GM23338 (cell line): ENCODE data around the gene MT1H. TPM values are rescaled to one million over a fixed set of nuclear protein-coding genes. Genes with fewer than 3 reads are reported as not detected.

ENCODE experiments used
- ATAC-seq: fragments of 200-7000 bp; cut with Tn5 transposase; 3 replicates; pipeline ENCODE4 v1.9.1; 2020
- DNase-seq: peaks from one replicate; pipeline ENCODE4 v3.0.0-alpha.2; 2015; ENCODE audit warnings: low spot score
- H2AFZ ChIP-seq: fragments of 200-600 bp; sonication (generic); 2 replicates; pipeline ENCODE4 v1.8.0; 2016; ENCODE audit warnings: antibody characterized with exemption, mild to moderate bottlenecking, moderate library complexity
- H3F3A ChIP-seq: fragments of 200-600 bp; sonication (generic); replicated peaks from 2 replicates; pipeline ENCODE4 v1.8.0; 2017; ENCODE audit warnings: antibody characterized with exemption, mixed run types, low read depth
- H3K27ac ChIP-seq: fragments of 200-600 bp; sonication (generic); 2 replicates; pipeline ENCODE4 v1.6.1; 2016; ENCODE audit warnings: low read depth
- H3K27me3 ChIP-seq: fragments of 200-600 bp; sonication (generic); 2 replicates; pipeline ENCODE4 v1.8.0; 2016; ENCODE audit warnings: mild to moderate bottlenecking, mixed run types, moderate library complexity; ENCODE audit not compliant: insufficient read depth
- H3K36me3 ChIP-seq: fragments of 200-600 bp; sonication (generic); 2 replicates; pipeline ENCODE4 v1.8.0; 2016; ENCODE audit warnings: mild to moderate bottlenecking; ENCODE audit not compliant: insufficient read depth
- H3K4me1 ChIP-seq: fragments of 200-600 bp; sonication (generic); 2 replicates; pipeline ENCODE4 v1.8.0; 2016; ENCODE audit warnings: mild to moderate bottlenecking, moderate library complexity; ENCODE audit not compliant: insufficient read depth
- H3K4me2 ChIP-seq: fragments of 200-600 bp; sonication (generic); 2 replicates; pipeline ENCODE4 v1.7.1; 2017; ENCODE audit warnings: mixed run types
- H3K4me3 ChIP-seq: fragments of 200-600 bp; sonication (generic); 2 replicates; pipeline ENCODE4 v1.6.1; 2016; ENCODE audit warnings: mixed run types
- H3K79me2 ChIP-seq: fragments of 200-600 bp; sonication (generic); replicated peaks from 2 replicates; pipeline ENCODE4 v1.8.0; 2017; ENCODE audit warnings: mild to moderate bottlenecking; ENCODE audit not compliant: insufficient read depth
- H3K9me2 ChIP-seq: fragments of 200-600 bp; sonication (generic); 2 replicates; pipeline ENCODE4 v1.8.0; 2017; ENCODE audit not compliant: insufficient read depth
- H4K20me1 ChIP-seq: fragments of 200-600 bp; sonication (generic); replicated peaks from 2 replicates; pipeline ENCODE4 v1.8.0; 2017; ENCODE audit warnings: mild to moderate bottlenecking; ENCODE audit not compliant: insufficient read depth
- H3K27ac Mint-ChIP-seq: 2 replicates; pipeline ENCODE4 v1.8.0; 2020; ENCODE audit warnings: inconsistent platforms, mild to moderate bottlenecking, moderate library complexity, mixed read lengths
- H3K27me3 Mint-ChIP-seq: 3 replicates; pipeline ENCODE4 v1.8.0; 2022; ENCODE audit warnings: low read depth, mild to moderate bottlenecking, moderate library complexity, mixed read lengths, inconsistent platforms; ENCODE audit not compliant: insufficient read depth, poor library complexity
- H3K36me3 Mint-ChIP-seq: 3 replicates; pipeline ENCODE4 v1.8.0; 2021; ENCODE audit warnings: low read depth, mild to moderate bottlenecking, inconsistent platforms, moderate library complexity, mixed read lengths
- H3K4me1 Mint-ChIP-seq: 3 replicates; pipeline ENCODE4 v1.8.0; 2020; ENCODE audit warnings: mild to moderate bottlenecking, inconsistent platforms, mixed read lengths
- H3K4me3 Mint-ChIP-seq: 3 replicates; pipeline ENCODE4 v1.8.0; 2021; ENCODE audit warnings: moderate library complexity, mild to moderate bottlenecking, inconsistent platforms, mixed read lengths
- H3K9me3 Mint-ChIP-seq: 3 replicates; pipeline ENCODE4 v1.8.0; 2020; ENCODE audit warnings: moderate library complexity, mild to moderate bottlenecking, inconsistent platforms, mixed read lengths
- CREB1 ChIP-seq: fragments of 250-450 bp; sonication (Bioruptor Pico); IDR thresholded peaks from 2 replicates; pipeline ENCODE4 v1.5.0; 2020; ENCODE audit warnings: low read depth, mild to moderate bottlenecking, moderate library complexity
- ETS1 ChIP-seq: IDR thresholded peaks from 2 replicates; pipeline ENCODE4 v1.6.1; 2016; ENCODE audit warnings: antibody characterized with exemption
- EZH2phosphoT487 ChIP-seq: fragments of 200-600 bp; sonication (generic); IDR thresholded peaks from one replicate; pipeline ENCODE4 v1.8.1; 2018; ENCODE audit warnings: antibody characterized with exemption; ENCODE audit not compliant: unreplicated experiment
- JUNB ChIP-seq: IDR thresholded peaks from one replicate; pipeline ENCODE4 v1.6.1; 2016; ENCODE audit warnings: antibody characterized with exemption; ENCODE audit not compliant: unreplicated experiment
- POLR2AphosphoS5 ChIP-seq: IDR thresholded peaks from 2 replicates; pipeline ENCODE4 v1.6.1; 2016; ENCODE audit warnings: antibody characterized with exemption, low read depth
- STAT1 ChIP-seq: IDR thresholded peaks from one replicate; pipeline ENCODE4 v1.6.1; 2016; ENCODE audit warnings: antibody characterized with exemption; ENCODE audit not compliant: unreplicated experiment
- ZNF114 ChIP-seq: fragments of 250-450 bp; sonication (Bioruptor Pico); IDR thresholded peaks from 2 replicates; pipeline ENCODE4 v1.5.0; 2020; ENCODE audit warnings: mild to moderate bottlenecking, moderate library complexity
- polyA plus RNA-seq: library from polyadenylated mRNA; unstranded; fragments of >200 nt; fragmentation: Nextera tagmentation; extraction: Ambion mirVana; gene quantifications from 2 replicates; pipeline ENCODE4 v1.2.1, GENCODE V29; 2016
- total RNA-seq: library from RNA; depleted of rRNA; stranded (reverse); fragments of >200 nt; shearing (Covaris generic); gene quantifications from 2 replicates; pipeline ENCODE4 v1.2.3, GENCODE V29; 2014
- TF ChIP-seq, protein P1 (sequence below): IDR thresholded peaks from one replicate; pipeline ENCODE4 v1.6.1; 2018; ENCODE audit warnings: antibody characterized with exemption; ENCODE audit not compliant: unreplicated experiment
- TF ChIP-seq, protein P2 (sequence below), 2 experiments: fragments of 200-600 bp in 1 of 2; sonication (generic) in 1 of 2; conservative IDR thresholded peaks; 2 replicates each; pipeline versions ENCODE4 v1.5.1 to v1.6.1; 2016 to 2017; ENCODE audit warnings: antibody characterized with exemption in 2 of 2, low read depth in 2 of 2, mild to moderate bottlenecking in 2 of 2, moderate library complexity in 1 of 2
- TF ChIP-seq, protein P3 (sequence below): fragments of 250-450 bp; sonication (Bioruptor Pico); IDR thresholded peaks from 2 replicates; pipeline ENCODE4 v1.5.0; 2020; ENCODE audit warnings: mild to moderate bottlenecking, moderate library complexity

Gene MT1H
- total and polyA plus RNA-seq, 2 experiments from 2014 or later, result 52.3 to 425 TPM

- TF ChIP-seq, protein P1, sequence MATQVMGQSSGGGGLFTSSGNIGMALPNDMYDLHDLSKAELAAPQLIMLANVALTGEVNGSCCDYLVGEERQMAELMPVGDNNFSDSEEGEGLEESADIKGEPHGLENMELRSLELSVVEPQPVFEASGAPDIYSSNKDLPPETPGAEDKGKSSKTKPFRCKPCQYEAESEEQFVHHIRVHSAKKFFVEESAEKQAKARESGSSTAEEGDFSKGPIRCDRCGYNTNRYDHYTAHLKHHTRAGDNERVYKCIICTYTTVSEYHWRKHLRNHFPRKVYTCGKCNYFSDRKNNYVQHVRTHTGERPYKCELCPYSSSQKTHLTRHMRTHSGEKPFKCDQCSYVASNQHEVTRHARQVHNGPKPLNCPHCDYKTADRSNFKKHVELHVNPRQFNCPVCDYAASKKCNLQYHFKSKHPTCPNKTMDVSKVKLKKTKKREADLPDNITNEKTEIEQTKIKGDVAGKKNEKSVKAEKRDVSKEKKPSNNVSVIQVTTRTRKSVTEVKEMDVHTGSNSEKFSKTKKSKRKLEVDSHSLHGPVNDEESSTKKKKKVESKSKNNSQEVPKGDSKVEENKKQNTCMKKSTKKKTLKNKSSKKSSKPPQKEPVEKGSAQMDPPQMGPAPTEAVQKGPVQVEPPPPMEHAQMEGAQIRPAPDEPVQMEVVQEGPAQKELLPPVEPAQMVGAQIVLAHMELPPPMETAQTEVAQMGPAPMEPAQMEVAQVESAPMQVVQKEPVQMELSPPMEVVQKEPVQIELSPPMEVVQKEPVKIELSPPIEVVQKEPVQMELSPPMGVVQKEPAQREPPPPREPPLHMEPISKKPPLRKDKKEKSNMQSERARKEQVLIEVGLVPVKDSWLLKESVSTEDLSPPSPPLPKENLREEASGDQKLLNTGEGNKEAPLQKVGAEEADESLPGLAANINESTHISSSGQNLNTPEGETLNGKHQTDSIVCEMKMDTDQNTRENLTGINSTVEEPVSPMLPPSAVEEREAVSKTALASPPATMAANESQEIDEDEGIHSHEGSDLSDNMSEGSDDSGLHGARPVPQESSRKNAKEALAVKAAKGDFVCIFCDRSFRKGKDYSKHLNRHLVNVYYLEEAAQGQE, result no peak
- TF ChIP-seq CREB1 (CRISPR knock-in tag) (no peak), STAT1 (no peak)
- TF ChIP-seq, protein P2, sequence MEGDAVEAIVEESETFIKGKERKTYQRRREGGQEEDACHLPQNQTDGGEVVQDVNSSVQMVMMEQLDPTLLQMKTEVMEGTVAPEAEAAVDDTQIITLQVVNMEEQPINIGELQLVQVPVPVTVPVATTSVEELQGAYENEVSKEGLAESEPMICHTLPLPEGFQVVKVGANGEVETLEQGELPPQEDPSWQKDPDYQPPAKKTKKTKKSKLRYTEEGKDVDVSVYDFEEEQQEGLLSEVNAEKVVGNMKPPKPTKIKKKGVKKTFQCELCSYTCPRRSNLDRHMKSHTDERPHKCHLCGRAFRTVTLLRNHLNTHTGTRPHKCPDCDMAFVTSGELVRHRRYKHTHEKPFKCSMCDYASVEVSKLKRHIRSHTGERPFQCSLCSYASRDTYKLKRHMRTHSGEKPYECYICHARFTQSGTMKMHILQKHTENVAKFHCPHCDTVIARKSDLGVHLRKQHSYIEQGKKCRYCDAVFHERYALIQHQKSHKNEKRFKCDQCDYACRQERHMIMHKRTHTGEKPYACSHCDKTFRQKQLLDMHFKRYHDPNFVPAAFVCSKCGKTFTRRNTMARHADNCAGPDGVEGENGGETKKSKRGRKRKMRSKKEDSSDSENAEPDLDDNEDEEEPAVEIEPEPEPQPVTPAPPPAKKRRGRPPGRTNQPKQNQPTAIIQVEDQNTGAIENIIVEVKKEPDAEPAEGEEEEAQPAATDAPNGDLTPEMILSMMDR (conservative IDR thresholded peaks at IDR 0.05; ENCODE audit: low read depth in 2 of 2), result no peak
Observed at GRCh38 chr16:56688762-56689161, 19.1 kb downstream of the MT1H start (continued).

DNA sequence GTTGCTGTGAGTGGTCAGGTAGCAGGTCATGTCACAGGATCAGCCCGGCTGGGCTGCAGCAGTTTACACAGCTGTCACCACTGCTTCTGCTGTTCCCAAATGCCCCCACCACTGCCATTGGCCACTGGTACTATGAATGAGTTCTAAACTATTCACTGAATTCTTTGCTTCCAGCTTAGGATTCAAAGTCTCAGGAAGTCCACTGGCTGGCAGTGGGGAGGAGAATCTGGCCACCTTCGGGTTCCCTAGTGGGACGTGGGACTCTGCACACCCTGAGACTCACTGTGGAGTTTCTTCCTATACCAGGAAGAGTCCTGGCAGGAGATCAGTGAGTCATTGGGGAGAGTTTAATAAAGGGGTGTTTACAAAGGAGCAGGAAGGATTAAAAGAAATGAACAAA, 19.6 kb downstream of the MT1H start:
- no peak for ATAC-seq
- no peak overlapping the region for H2AFZ ChIP-seq
- TF ChIP-seq JUNB (no peak), EZH2phosphoT487 (no peak), STAT1 (no peak), ETS1 (no peak), POLR2AphosphoS5 (no peak), ZNF114 (CRISPR knock-in tag) (no peak)
- TF ChIP-seq, protein P3, sequence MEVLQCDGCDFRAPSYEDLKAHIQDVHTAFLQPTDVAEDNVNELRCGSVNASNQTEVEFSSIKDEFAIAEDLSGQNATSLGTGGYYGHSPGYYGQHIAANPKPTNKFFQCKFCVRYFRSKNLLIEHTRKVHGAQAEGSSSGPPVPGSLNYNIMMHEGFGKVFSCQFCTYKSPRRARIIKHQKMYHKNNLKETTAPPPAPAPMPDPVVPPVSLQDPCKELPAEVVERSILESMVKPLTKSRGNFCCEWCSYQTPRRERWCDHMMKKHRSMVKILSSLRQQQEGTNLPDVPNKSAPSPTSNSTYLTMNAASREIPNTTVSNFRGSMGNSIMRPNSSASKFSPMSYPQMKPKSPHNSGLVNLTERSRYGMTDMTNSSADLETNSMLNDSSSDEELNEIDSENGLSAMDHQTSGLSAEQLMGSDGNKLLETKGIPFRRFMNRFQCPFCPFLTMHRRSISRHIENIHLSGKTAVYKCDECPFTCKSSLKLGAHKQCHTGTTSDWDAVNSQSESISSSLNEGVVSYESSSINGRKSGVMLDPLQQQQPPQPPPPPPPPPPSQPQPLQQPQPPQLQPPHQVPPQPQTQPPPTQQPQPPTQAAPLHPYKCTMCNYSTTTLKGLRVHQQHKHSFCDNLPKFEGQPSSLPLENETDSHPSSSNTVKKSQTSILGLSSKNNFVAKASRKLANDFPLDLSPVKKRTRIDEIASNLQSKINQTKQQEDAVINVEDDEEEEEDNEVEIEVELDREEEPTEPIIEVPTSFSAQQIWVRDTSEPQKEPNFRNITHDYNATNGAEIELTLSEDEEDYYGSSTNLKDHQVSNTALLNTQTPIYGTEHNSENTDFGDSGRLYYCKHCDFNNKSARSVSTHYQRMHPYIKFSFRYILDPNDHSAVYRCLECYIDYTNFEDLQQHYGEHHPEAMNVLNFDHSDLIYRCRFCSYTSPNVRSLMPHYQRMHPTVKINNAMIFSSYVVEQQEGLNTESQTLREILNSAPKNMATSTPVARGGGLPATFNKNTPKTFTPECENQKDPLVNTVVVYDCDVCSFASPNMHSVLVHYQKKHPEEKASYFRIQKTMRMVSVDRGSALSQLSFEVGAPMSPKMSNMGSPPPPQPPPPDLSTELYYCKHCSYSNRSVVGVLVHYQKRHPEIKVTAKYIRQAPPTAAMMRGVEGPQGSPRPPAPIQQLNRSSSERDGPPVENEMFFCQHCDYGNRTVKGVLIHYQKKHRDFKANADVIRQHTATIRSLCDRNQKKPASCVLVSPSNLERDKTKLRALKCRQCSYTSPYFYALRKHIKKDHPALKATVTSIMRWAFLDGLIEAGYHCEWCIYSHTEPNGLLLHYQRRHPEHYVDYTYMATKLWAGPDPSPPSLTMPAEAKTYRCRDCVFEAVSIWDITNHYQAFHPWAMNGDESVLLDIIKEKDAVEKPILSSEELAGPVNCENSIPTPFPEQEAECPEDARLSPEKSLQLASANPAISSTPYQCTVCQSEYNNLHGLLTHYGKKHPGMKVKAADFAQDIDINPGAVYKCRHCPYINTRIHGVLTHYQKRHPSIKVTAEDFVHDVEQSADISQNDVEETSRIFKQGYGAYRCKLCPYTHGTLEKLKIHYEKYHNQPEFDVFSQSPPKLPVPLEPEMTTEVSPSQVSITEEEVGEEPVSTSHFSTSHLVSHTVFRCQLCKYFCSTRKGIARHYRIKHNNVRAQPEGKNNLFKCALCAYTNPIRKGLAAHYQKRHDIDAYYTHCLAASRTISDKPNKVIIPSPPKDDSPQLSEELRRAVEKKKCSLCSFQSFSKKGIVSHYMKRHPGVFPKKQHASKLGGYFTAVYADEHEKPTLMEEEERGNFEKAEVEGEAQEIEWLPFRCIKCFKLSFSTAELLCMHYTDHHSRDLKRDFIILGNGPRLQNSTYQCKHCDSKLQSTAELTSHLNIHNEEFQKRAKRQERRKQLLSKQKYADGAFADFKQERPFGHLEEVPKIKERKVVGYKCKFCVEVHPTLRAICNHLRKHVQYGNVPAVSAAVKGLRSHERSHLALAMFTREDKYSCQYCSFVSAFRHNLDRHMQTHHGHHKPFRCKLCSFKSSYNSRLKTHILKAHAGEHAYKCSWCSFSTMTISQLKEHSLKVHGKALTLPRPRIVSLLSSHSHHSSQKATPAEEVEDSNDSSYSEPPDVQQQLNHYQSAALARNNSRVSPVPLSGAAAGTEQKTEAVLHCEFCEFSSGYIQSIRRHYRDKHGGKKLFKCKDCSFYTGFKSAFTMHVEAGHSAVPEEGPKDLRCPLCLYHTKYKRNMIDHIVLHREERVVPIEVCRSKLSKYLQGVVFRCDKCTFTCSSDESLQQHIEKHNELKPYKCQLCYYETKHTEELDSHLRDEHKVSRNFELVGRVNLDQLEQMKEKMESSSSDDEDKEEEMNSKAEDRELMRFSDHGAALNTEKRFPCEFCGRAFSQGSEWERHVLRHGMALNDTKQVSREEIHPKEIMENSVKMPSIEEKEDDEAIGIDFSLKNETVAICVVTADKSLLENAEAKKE (CRISPR knock-in tag), result no peak
- TF ChIP-seq, protein P2 (conservative IDR thresholded peaks at IDR 0.05; ENCODE audit: low read depth in 2 of 2), result no peak

More for the DNA sequence above, 19.6 kb downstream of the MT1H start:
- Histone ChIP-seq H3K27ac (no peak overlapping the region), H3F3A (no peaks in the 10 kb centered on the region), H3K27me3 (no peaks in the 10 kb centered on the region), H3K79me2 (no peaks in the 10 kb centered on the region), H3K36me3 (no peaks in the 10 kb centered on the region), H3K9me2 (no peaks in the 10 kb centered on the region), H3K4me3 (no peak overlapping the region), H3K4me2 (no peak overlapping the region), H3K4me1 (peaks cover 4% of the 10 kb centered on the region; the same call in 1 of the 2 replicates), H4K20me1 (no peaks in the 10 kb centered on the region)
- H3K36me3 Mint-ChIP-seq, result peaks cover 27% of the 10 kb centered on the region
- peaks cover 14% of the 10 kb centered on the region for H3K27me3 Mint-ChIP-seq
- no peak overlapping the region for H3K27ac Mint-ChIP-seq
- peaks cover 11% of the 10 kb centered on the region; the same call in 2 of the 3 replicates for H3K9me3 Mint-ChIP-seq
- H3K4me1 Mint-ChIP-seq, result peaks cover 10% of the 10 kb centered on the region
- DNase-seq, result no peak
- no peak overlapping the region for H3K4me3 Mint-ChIP-seq
